HEK293T (cell line): ENCODE measurements around the gene PRDM16.

Source experiments
- BHLHE40 ChIP-seq: fragments of 450-650 bp; IDR thresholded peaks from 2 replicates; pipeline ENCODE4 v1.6.1; 2016; ENCODE audit warnings: mild to moderate bottlenecking, moderate library complexity, borderline replicate concordance
- CTBP1 ChIP-seq: fragments of 450-650 bp; IDR thresholded peaks from 2 replicates; pipeline ENCODE4 v1.6.1; 2016; ENCODE audit warnings: borderline replicate concordance
- ELF4 ChIP-seq: fragments of 450-650 bp; IDR thresholded peaks from 2 replicates; pipeline ENCODE4 v1.6.1; 2017; ENCODE audit warnings: antibody characterized with exemption
- FOXA1 ChIP-seq: fragments of 450-650 bp; IDR thresholded peaks from 2 replicates; pipeline ENCODE4 v1.6.1; 2016; ENCODE audit warnings: mild to moderate bottlenecking
- FOXK2 ChIP-seq: fragments of 450-650 bp; IDR thresholded peaks from 2 replicates; pipeline ENCODE4 v1.6.1; 2016; ENCODE audit warnings: mild to moderate bottlenecking
- SP1 ChIP-seq: fragments of 450-650 bp; IDR thresholded peaks from 2 replicates; pipeline ENCODE4 v1.6.1; 2017
- TARDBP ChIP-seq: fragments of 450-650 bp; IDR thresholded peaks from 2 replicates; pipeline ENCODE4 v1.6.1; 2016
- TF ChIP-seq, protein P1 (sequence below): fragments of 450-650 bp; IDR thresholded peaks from 2 replicates; pipeline ENCODE4 v1.6.1; 2016

DNA sequence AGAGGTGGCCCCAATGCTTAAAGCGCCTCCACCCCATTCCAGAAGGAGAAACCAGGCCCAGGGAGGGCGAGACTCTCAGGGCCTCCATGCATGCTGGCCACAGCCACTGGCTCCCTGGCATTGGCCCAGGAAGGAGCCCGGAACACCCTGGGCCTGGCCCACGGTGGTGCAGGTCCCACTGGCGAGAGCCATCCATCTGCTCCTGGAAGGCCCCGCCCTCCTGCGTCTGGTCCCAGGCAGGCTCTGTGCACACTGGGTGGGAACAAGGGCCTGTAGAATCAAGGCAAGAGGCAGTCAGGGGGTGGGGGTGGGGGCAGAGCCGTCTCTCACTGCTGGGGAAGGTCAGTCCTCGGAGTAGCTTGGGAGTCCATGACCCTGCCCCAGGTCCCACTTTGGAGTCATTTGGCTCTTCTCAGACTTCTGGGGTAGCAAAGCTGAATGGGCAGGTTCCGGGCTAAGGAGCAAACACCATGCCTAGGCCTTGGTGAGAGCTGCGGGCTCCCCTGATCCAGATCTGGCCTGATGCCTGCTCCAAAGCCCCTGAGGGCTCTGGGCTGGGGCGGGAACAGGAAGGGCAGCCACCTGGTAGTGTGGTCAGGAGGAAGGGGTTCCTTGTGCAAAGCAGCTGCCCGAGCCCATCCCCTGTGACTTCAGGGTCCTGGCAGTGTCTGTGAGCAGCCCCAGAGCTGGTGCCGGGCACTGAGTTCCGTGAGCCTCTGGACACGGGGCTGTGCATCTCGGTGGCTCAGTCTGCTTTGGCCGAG is 278.4 kb downstream of the PRDM16 start:
- TF ChIP-seq FOXK2 (no peak), BHLHE40 (no peak), TARDBP (no peak), SP1 (no peak), ELF4 (no peak), FOXA1 (no peak), CTBP1 (no peak)
- TF ChIP-seq, protein P1, sequence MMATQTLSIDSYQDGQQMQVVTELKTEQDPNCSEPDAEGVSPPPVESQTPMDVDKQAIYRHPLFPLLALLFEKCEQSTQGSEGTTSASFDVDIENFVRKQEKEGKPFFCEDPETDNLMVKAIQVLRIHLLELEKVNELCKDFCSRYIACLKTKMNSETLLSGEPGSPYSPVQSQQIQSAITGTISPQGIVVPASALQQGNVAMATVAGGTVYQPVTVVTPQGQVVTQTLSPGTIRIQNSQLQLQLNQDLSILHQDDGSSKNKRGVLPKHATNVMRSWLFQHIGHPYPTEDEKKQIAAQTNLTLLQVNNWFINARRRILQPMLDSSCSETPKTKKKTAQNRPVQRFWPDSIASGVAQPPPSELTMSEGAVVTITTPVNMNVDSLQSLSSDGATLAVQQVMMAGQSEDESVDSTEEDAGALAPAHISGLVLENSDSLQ, result no peak
